GM12872 (cell line): ENCODE measurements around the gene SSH3.

ENCODE experiments used
- TF ChIP-seq, protein P1 (sequence below): IDR thresholded peaks from 3 replicates; pipeline ENCODE4 v1.5.1; 2011; ENCODE audit warnings: low read depth, mild to moderate bottlenecking, low read length, moderate library complexity; ENCODE audit not compliant: insufficient read depth

The SSH3 gene

GRCh38 chr11:67347964-67348749 lies 44.8 kb downstream of the SSH3 start:
- TF ChIP-seq, protein P1, sequence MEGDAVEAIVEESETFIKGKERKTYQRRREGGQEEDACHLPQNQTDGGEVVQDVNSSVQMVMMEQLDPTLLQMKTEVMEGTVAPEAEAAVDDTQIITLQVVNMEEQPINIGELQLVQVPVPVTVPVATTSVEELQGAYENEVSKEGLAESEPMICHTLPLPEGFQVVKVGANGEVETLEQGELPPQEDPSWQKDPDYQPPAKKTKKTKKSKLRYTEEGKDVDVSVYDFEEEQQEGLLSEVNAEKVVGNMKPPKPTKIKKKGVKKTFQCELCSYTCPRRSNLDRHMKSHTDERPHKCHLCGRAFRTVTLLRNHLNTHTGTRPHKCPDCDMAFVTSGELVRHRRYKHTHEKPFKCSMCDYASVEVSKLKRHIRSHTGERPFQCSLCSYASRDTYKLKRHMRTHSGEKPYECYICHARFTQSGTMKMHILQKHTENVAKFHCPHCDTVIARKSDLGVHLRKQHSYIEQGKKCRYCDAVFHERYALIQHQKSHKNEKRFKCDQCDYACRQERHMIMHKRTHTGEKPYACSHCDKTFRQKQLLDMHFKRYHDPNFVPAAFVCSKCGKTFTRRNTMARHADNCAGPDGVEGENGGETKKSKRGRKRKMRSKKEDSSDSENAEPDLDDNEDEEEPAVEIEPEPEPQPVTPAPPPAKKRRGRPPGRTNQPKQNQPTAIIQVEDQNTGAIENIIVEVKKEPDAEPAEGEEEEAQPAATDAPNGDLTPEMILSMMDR = no peak

DNA sequence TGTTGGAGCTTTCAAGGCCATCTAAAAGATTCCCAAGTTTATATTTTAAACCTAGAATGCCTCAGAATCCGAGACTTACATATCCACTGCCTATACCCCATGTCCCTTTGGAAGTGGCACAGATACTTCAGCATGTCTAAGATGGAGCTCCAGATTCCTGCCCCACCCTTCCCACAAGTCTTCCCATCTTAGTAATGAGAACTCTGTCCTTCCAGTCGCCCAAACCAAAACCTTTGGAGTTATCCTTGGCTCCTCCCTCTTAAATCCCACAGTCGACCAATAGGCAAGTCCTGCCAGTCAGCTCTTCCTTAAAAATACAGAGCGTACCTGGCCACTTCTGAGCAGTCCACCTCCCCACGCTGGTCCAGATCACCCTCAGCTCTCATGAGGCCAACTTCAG lies 45.7 kb downstream of the SSH3 start:
- TF ChIP-seq, protein P1 = no peak

GRCh38 chr11:67349457-67349856 lies 46.1 kb downstream of the SSH3 start:
- TF ChIP-seq, protein P1 = no peak

DNA sequence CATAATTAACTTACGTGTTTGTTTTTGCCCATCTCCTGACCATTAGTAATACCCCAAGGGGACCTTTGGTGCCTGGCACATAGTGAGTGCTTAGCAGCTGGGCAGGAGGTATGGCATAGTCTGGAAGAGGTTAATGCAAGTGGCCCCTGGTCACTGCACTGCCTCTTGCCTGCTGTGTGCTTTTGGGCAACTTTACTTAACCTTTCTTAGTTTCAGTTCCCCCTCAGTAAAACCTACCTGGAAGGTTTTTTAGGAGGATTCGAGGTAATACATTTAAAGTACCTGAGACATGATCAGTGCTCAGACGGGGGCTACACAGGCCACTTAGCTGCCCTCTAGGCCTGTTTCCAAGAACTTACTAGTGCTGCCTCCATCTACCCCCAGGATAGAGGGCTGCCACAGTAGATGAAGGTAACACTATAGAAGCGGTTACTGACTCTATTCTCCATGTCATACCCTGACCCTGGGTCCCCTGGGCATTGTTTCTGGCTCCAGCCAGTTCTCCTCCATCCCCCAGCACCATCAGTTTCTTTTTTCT lies 46.7 kb downstream of the SSH3 start:
- TF ChIP-seq, protein P1 = no peak

DNA sequence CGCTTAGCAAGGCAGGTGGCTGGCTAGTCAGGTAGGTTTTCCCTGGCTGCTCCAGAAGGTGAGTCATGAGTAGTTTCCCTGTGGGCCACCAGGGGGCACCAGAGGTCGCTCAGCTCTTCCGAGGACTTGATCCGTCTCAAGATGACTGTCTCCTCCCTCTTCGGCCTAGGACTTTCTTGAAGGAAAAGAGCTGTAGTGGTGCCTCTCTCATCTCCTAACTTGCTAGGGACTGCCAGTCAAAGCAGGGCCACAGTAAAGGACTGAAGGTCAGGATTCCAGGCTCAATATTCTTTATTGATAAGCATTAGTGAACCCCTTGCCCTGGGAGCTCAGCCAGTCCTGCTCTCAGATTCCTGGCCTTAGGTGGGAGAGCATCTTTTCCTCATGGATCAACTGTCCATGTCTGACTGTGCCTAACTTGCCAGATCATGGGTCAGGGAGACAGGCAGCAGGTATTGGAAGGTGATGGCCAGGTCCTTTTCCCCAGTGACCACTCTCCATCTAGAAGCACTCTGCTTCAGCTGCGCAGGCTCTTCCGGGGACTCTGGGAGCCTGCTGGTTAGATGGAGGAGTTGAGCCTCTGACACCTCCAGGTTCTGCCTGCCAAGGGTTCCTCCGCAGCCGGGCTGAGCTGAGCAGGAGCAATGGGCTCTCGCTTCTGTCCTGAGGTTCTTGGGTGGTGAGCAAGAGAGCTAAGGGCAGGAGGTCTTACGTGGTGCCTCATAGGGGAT lies 48.1 kb downstream of the SSH3 start:
- TF ChIP-seq, protein P1 = peak; percentile 97

- TF ChIP-seq, protein P1 = no peak
Observed at GRCh38 chr11:67352546-67353316, 49.4 kb downstream of the SSH3 start.

- TF ChIP-seq, protein P1 = no peak
Observed at GRCh38 chr11:67353317-67354074, 50.2 kb downstream of the SSH3 start, which contains the start of gene POLD4. POLD4 (minus strand) TSS chr11:67353546; CDS start chr11:67353399, 147 bp downstream.
